SK-N-SH treated with all-trans-retinoic acid at 6 μM for 48 hours (cell line): Measurements from ENCODE around the gene NCL.

Experiments
- ZFP3 ChIP-seq: fragments of 250-450 bp; sonication (Bioruptor Pico); IDR thresholded peaks from 2 replicates; pipeline ENCODE4 v1.5.0; 2020; ENCODE audit warnings: mild to moderate bottlenecking, moderate library complexity
- ZFP30 ChIP-seq: fragments of 450-650 bp; formaldehyde crosslinking; IDR thresholded peaks from 2 replicates; pipeline ENCODE4 v1.5.0; 2022; ENCODE audit warnings: mild to moderate bottlenecking, moderate library complexity
- ZNF8 ChIP-seq: fragments of 450-650 bp; formaldehyde crosslinking; IDR thresholded peaks from 2 replicates; pipeline ENCODE4 v1.5.0; 2020; ENCODE audit warnings: mild to moderate bottlenecking, moderate library complexity

GRCh38 chr2:231423176-231423575 lies 41.1 kb downstream of the NCL start:
- no peak for TF ChIP-seq ZNF8 (CRISPR knock-in tag)
- TF ChIP-seq ZFP30: no peak
- no peak for TF ChIP-seq ZFP3 (CRISPR knock-in tag)
